H1 (cell line): Measurements from ENCODE around the gene OLFML2A. TPM values are rescaled to one million over a fixed set of nuclear protein-coding genes. Genes with fewer than 3 reads are reported as not detected.

Experiments used
- CTCF ChIA-PET: fragments of 300-600 bp; sonication (Branson Sonifier 250); formaldehyde crosslinking; loops from one replicate; lab custom pipeline; 2021; ENCODE audit not compliant: partially characterized antibody; lab: Charles Lee
- POLR2A ChIA-PET: fragments of 300-600 bp; sonication (Branson Sonifier 250); formaldehyde crosslinking; loops from one replicate; lab custom pipeline; 2021; ENCODE audit warnings: inconsistent platforms; ENCODE audit not compliant: partially characterized antibody; lab: Charles Lee
- DNase-seq, 2 experiments: peaks; one replicate each; pipeline versions ENCODE4 v3.0.0 to v3.0.0-alpha.2; 2010 to 2022; ENCODE audit warnings: low spot score in 2 of 2, low read depth in 1 of 2, mixed read lengths in 1 of 2
- FAIRE-seq: peaks from 2 replicates; lab custom pipeline; 2011; peaks lifted over from hg19 to GRCh38; lab: Jason Lieb, UNC
- H2AFZ ChIP-seq: 2 replicates; pipeline ENCODE4 v1.8.1; 2012; ENCODE audit warnings: low read length, inconsistent platforms
- H2AK5ac ChIP-seq: 2 replicates; pipeline ENCODE4 v1.6.1; 2013; ENCODE audit warnings: low read depth, low read length
- H2BK120ac ChIP-seq: replicated peaks from 2 replicates; pipeline ENCODE3; 2013; ENCODE audit warnings: low read depth, low read length, inconsistent platforms
- H2BK12ac ChIP-seq: 2 replicates; pipeline ENCODE4 v1.6.1; 2013; ENCODE audit warnings: low read depth, low read length
- H2BK15ac ChIP-seq: 2 replicates; pipeline ENCODE4 v1.6.1; 2013; ENCODE audit warnings: low read length
- H2BK20ac ChIP-seq: 2 replicates; pipeline ENCODE4 v1.6.1; 2013; ENCODE audit warnings: low read length
- H2BK5ac ChIP-seq: 2 replicates; pipeline ENCODE4 v1.6.1; 2013; ENCODE audit warnings: low read depth, low read length
- H3K14ac ChIP-seq: 2 replicates; pipeline ENCODE4 v1.6.1; 2013; ENCODE audit warnings: inconsistent platforms; ENCODE audit not compliant: insufficient read length
- H3K18ac ChIP-seq: 2 replicates; pipeline ENCODE4 v1.6.1; 2013; ENCODE audit warnings: low read length; ENCODE audit errors: extremely low read depth
- H3K23ac ChIP-seq: 2 replicates; pipeline ENCODE4 v1.6.1; 2013; ENCODE audit warnings: inconsistent platforms; ENCODE audit not compliant: insufficient read length
- H3K23me2 ChIP-seq: 2 replicates; pipeline ENCODE4 v1.6.1; 2013; ENCODE audit warnings: low read depth, low read length
- H3K27ac ChIP-seq: 2 replicates; pipeline ENCODE4 v1.6.1; 2011; ENCODE audit warnings: low read depth, low read length, inconsistent platforms
- H3K27me3 ChIP-seq, 4 experiments: replicated peaks in 1 of 4; 1 replicate in 1 of 4; 2 replicates in 3 of 4; pipeline versions ENCODE4 v1.6.1 to v1.8.1; 2011 to 2013; ENCODE audit warnings: low read length in 3 of 4, mild to moderate bottlenecking in 3 of 4, inconsistent platforms in 2 of 4, mixed read lengths in 2 of 4, moderate library complexity in 1 of 4; ENCODE audit not compliant: control insufficient read depth in 3 of 4, insufficient read depth in 3 of 4; ENCODE audit errors: extremely low read depth in 1 of 4
- H3K36me3 ChIP-seq, 4 experiments: 2 replicates each; pipeline versions ENCODE4 v1.6.1 to v1.8.1; 2011 to 2013; ENCODE audit warnings: mild to moderate bottlenecking in 4 of 4, low read length in 3 of 4, moderate library complexity in 2 of 4, control low read depth in 1 of 4, inconsistent platforms in 1 of 4; ENCODE audit not compliant: insufficient read depth in 4 of 4, control insufficient read depth in 2 of 4
- H3K4ac ChIP-seq: replicated peaks from 2 replicates; pipeline ENCODE3; 2013; ENCODE audit warnings: low read length, low read depth, mixed read lengths, inconsistent platforms; ENCODE audit not compliant: insufficient read length
- H3K4me1 ChIP-seq, 4 experiments: replicated peaks in 1 of 4; 1 replicate in 1 of 4; 2 replicates in 3 of 4; pipeline versions ENCODE4 v1.6.1 to v1.8.1; 2011 to 2013; ENCODE audit warnings: low read length in 3 of 4, inconsistent platforms in 2 of 4, mixed read lengths in 1 of 4; ENCODE audit not compliant: insufficient read depth in 4 of 4, control insufficient read depth in 3 of 4
- H3K4me2 ChIP-seq, 2 experiments: 2 replicates each; pipeline versions ENCODE4 v1.6.1 to v1.8.1; 2011 to 2013; ENCODE audit warnings: low read depth in 2 of 2, low read length in 2 of 2, control low read depth in 1 of 2, inconsistent platforms in 1 of 2, mild to moderate bottlenecking in 1 of 2; ENCODE audit not compliant: insufficient read depth in 1 of 2
- H3K4me3 ChIP-seq, 4 experiments: fragments of 200-600, 300-600 bp in 1 of 4; sonication (generic), shearing (Covaris generic), sonication (Bioruptor Twin) in 1 of 4; 2 replicates each; pipeline versions ENCODE4 v1.5.1 to v1.8.1; 2011 to 2016; ENCODE audit warnings: low read length in 4 of 4, low read depth in 3 of 4, control low read depth in 2 of 4, inconsistent platforms in 2 of 4, mild to moderate bottlenecking in 2 of 4, mixed read lengths in 1 of 4, moderate library complexity in 1 of 4; ENCODE audit not compliant: insufficient read depth in 2 of 4; ENCODE audit errors: extremely low read depth in 1 of 4
- H3K56ac ChIP-seq: replicated peaks from 2 replicates; pipeline ENCODE3; 2013; ENCODE audit warnings: low read depth, mild to moderate bottlenecking, mixed read lengths, low read length, inconsistent platforms; ENCODE audit not compliant: insufficient read length
- H3K79me1 ChIP-seq: 2 replicates; pipeline ENCODE4 v1.6.1; 2013; ENCODE audit warnings: low read depth, low read length, control low read depth
- H3K79me2 ChIP-seq, 2 experiments: 2 replicates each; pipeline versions ENCODE4 v1.6.1 to v1.8.1; 2012 to 2013; ENCODE audit warnings: low read length in 2 of 2, mild to moderate bottlenecking in 2 of 2, inconsistent platforms in 1 of 2; ENCODE audit not compliant: insufficient read depth in 2 of 2, control insufficient read depth in 1 of 2
- H3K9ac ChIP-seq, 4 experiments: replicated peaks in 1 of 4; 1 replicate in 1 of 4; 2 replicates in 3 of 4; pipeline versions ENCODE4 v1.6.1 to v1.8.1; 2011 to 2013; ENCODE audit warnings: low read depth in 3 of 4, low read length in 3 of 4, control low read depth in 2 of 4, mild to moderate bottlenecking in 2 of 4, moderate library complexity in 2 of 4, inconsistent platforms in 1 of 4; ENCODE audit errors: extremely low read depth in 1 of 4
- H3K9me3 ChIP-seq, 2 experiments: 2 replicates each; pipeline versions ENCODE4 v1.6.1 to v1.8.1; 2012 to 2013; ENCODE audit warnings: mild to moderate bottlenecking in 2 of 2, moderate library complexity in 2 of 2, control low read depth in 1 of 2, inconsistent platforms in 1 of 2, low read depth in 1 of 2, low read length in 1 of 2, mixed read lengths in 1 of 2; ENCODE audit not compliant: insufficient read depth in 2 of 2
- H4K20me1 ChIP-seq, 2 experiments: replicated peaks in 1 of 2; 2 replicates each; pipeline versions ENCODE3 to v1.8.1; 2011 to 2013; ENCODE audit warnings: inconsistent platforms in 2 of 2, low read length in 2 of 2, mild to moderate bottlenecking in 1 of 2; ENCODE audit not compliant: insufficient read depth in 2 of 2, control insufficient read depth in 1 of 2
- H4K5ac ChIP-seq: 2 replicates; pipeline ENCODE4 v1.6.1; 2013; ENCODE audit warnings: low read length, low read depth, mixed read lengths, inconsistent platforms; ENCODE audit not compliant: insufficient read length
- H4K8ac ChIP-seq: 2 replicates; pipeline ENCODE4 v1.8.0; 2013; ENCODE audit warnings: mild to moderate bottlenecking, moderate library complexity, low read length, inconsistent platforms; ENCODE audit not compliant: insufficient read depth; ENCODE audit errors: extremely low read depth
- H4K91ac ChIP-seq: replicated peaks from 2 replicates; pipeline ENCODE3; 2013; ENCODE audit warnings: low read length, mixed read lengths, inconsistent platforms; ENCODE audit not compliant: insufficient read length
- CHD2 ChIP-seq: IDR thresholded peaks from 2 replicates; pipeline ENCODE4 v1.6.1; 2012; ENCODE audit warnings: low read length, improper control_type of control experiment
- E2F6 ChIP-seq: IDR thresholded peaks from 2 replicates; pipeline ENCODE4 v1.6.1; 2012; ENCODE audit warnings: inconsistent platforms
- EZH2 ChIP-seq: fragments of 200-600 bp; sonication (generic); IDR thresholded peaks from 2 replicates; pipeline ENCODE4 v1.7.1; 2012; ENCODE audit warnings: low read depth, mild to moderate bottlenecking, moderate library complexity, low read length, inconsistent platforms; ENCODE audit not compliant: severe bottlenecking
- NANOG ChIP-seq: IDR thresholded peaks from 2 replicates; pipeline ENCODE4 v1.6.1; 2011; ENCODE audit warnings: low read length, low read depth, mild to moderate bottlenecking, inconsistent platforms; ENCODE audit not compliant: insufficient read depth, poor library complexity, severe bottlenecking
- POLR2AphosphoS5 ChIP-seq: IDR thresholded peaks from 2 replicates; pipeline ENCODE4 v1.6.1; 2011; ENCODE audit warnings: low read depth, low read length
- RAD21 ChIP-seq, 2 experiments: IDR thresholded peaks in 1 of 2; conservative IDR thresholded peaks in 1 of 2; 2 replicates each; pipeline ENCODE4 v1.6.1; 2011; ENCODE audit warnings: low read depth in 2 of 2, low read length in 2 of 2, improper control_type of control experiment in 1 of 2, inconsistent platforms in 1 of 2, mild to moderate bottlenecking in 1 of 2, moderate library complexity in 1 of 2
- RBBP5 ChIP-seq: IDR thresholded peaks from 2 replicates; pipeline ENCODE4 v1.7.1; 2012; ENCODE audit warnings: low read depth, mild to moderate bottlenecking, inconsistent platforms, low read length, moderate library complexity, borderline replicate concordance
- SAP30 ChIP-seq: fragments of 300-600 bp; sonication (generic); IDR thresholded peaks from 2 replicates; pipeline ENCODE4 v1.7.1; 2012; ENCODE audit warnings: low read length, moderate library complexity, mild to moderate bottlenecking, inconsistent platforms; ENCODE audit not compliant: insufficient read depth, insufficient replicate concordance
- SIX5 ChIP-seq: IDR thresholded peaks from 2 replicates; pipeline ENCODE4 v1.6.1; 2011; ENCODE audit warnings: mild to moderate bottlenecking, low read depth, low read length
- TEAD4 ChIP-seq: IDR thresholded peaks from 2 replicates; pipeline ENCODE4 v1.6.1; 2012; ENCODE audit warnings: low read depth, low read length, inconsistent platforms, mixed read lengths
- USF2 ChIP-seq: IDR thresholded peaks from 2 replicates; pipeline ENCODE4 v1.6.1; 2011; ENCODE audit warnings: low read length, improper control_type of control experiment
- WGBS, 2 experiments: shearing (Covaris generic) in 1 of 2; methylation state at CpG; one replicate each; pipeline versions ENCODE4 v1.1.6 to v1.1.7; 2013 to 2015; ENCODE audit warnings: low lambda C conversion rate in 2 of 2, mixed read lengths in 2 of 2, inconsistent platforms in 1 of 2, low coverage in 1 of 2, missing lambda C conversion rate in 1 of 2; ENCODE audit not compliant: insufficient replicate concordance in 2 of 2, insufficient coverage in 1 of 2, insufficient read length in 1 of 2; ENCODE audit errors: extremely low coverage in 1 of 2, missing lambda C conversion rate in 1 of 2; 5-methylcytosine and 5-hydroxymethylcytosine counted together
- polyA plus RNA-seq, 7 experiments: library from polyadenylated mRNA; depleted of rRNA in 3 of 7; stranded (reverse) in 5 of 7; unstranded in 2 of 7; fragments of >200 nt in 5 of 7; fragments of 200-250 nt in 2 of 7; gene quantifications; 1 replicate in 5 of 7; 2 replicates in 1 of 7; 4 replicates in 1 of 7; pipeline versions ENCODE4 v1.2.1 to v1.2.3, GENCODE V29; 2011 to 2013; ENCODE audit warnings: missing spikeins in 2 of 7, mixed read lengths in 2 of 7
- total RNA-seq: library from RNA; stranded (reverse); fragmentation: NEBNext Ultra II Directional; extraction: Animal tissue kit (Norgen Biotek cat#: 25700); gene quantifications from 2 replicates; pipeline ENCODE4 v1.2.1, GENCODE V29; 2021

The OLFML2A gene
- total and polyA plus RNA-seq, 2 of the 8 experiments (the other 6 are each of a cell fraction or from before 2014, with no cell fraction given): 7.8 to 11.5 TPM

GRCh38 chr9:124756011-124756410, 20.9 kb upstream of the OLFML2A start:
- Histone ChIP-seq H2BK12ac (no peak overlapping the region), H3K4ac (no peak overlapping the region), H3K79me1 (0 out of 2 replicates have a peak, but pooled peaks cover 3% of the 10 kb centered on the region), H2BK120ac (no peak overlapping the region), H3K36me3 (no peaks in the 10 kb centered on the region), H2BK20ac (no peak overlapping the region), H2AK5ac (no peak overlapping the region), H3K27me3 (no peaks in the 10 kb centered on the region), H4K91ac (no peak overlapping the region), H3K14ac (no peak overlapping the region), H4K8ac (no peak overlapping the region), H3K18ac (no peak overlapping the region), H3K9ac (no peak overlapping the region), H4K5ac (no peak overlapping the region), H2AFZ (no peak overlapping the region), H2BK15ac (no peak overlapping the region), H2BK5ac (no peak overlapping the region), H3K4me2 (peak overlapping the region in 1 of 2 experiments; percentile 26; a peak in 1 of 4 replicates), H3K23ac (no peak overlapping the region), H4K20me1 (no peaks in the 10 kb centered on the region), H3K4me3 (peak overlapping the region in 1 of 4 experiments; percentile 15; a peak in 1 of 8 replicates), H3K27ac (no peak overlapping the region), H3K79me2 (peaks cover 0 to 84% of the 10 kb centered on the region in 2 experiments; a peak in 3 of 4 replicates), H3K23me2 (0 out of 2 replicates have a peak, but pooled peaks cover 3% of the 10 kb centered on the region), H3K4me1 (peaks cover 15 to 41% (median 23%) of the 10 kb centered on the region in 4 experiments), H3K56ac (no peak overlapping the region), H3K9me3 (no peaks in the 10 kb centered on the region)
- CTCF ChIA-PET: interaction anchor here (1.5 to 2.3 kb wide), 3 partner anchors 10 to 98 kb away, joined by 3 to 9 read pairs (median 5); partner anchors contain the start of gene WDR38
- 67% methylated on average over 2 of the region's 2 CpGs; no CpG with 5 or more reads in 1 of the 2 experiments for WGBS, 2 experiments
- DNase-seq: no peak
- POLR2A ChIA-PET: interaction anchor here (1.7 kb wide), 1 partner anchor 105 kb away, joined by 7 read pairs; the partner anchor contains the start of gene RPL35
- FAIRE-seq: no peak
- no peak for TF ChIP-seq SIX5
- TF ChIP-seq CHD2: no peak
- TF ChIP-seq SAP30: no peak
- no peak for TF ChIP-seq RAD21 (IDR thresholded peaks at IDR 0.05 in 1 of 2, conservative IDR thresholded peaks at IDR 0.05 in 1 of 2; ENCODE audit: low read depth in 2 of 2, low read length in 2 of 2)
- TF ChIP-seq TEAD4: no peak
- TF ChIP-seq POLR2AphosphoS5: no peak
- TF ChIP-seq NANOG: no peak
- no peak for TF ChIP-seq RBBP5
- TF ChIP-seq USF2: no peak
- no peak for TF ChIP-seq EZH2
- no peak for TF ChIP-seq E2F6
